Parathyroid adenoma (tissue), 2 donors: ENCODE measurements around the gene RHOF.

Experiments used
- H2AFZ ChIP-seq: fragments of 300-600 bp; sonication (generic); one replicate; pipeline ENCODE4 v1.7.0; 2017; ENCODE audit warnings: antibody characterized with exemption, mild to moderate bottlenecking
- H3K27ac ChIP-seq: fragments of 300-600 bp; sonication (generic); one replicate; pipeline ENCODE4 v1.7.0; 2017
- H3K27me3 ChIP-seq: fragments of 300-600 bp; sonication (generic); one replicate; pipeline ENCODE4 v1.7.0; 2017; ENCODE audit warnings: low read length; ENCODE audit not compliant: control insufficient read depth, insufficient read depth
- H3K36me3 ChIP-seq: fragments of 300-600 bp; sonication (generic); one replicate; pipeline ENCODE4 v1.7.0; 2017; ENCODE audit warnings: low read length; ENCODE audit not compliant: control insufficient read depth, insufficient read depth
- H3K4me1 ChIP-seq: fragments of 300-600 bp; sonication (generic); one replicate; pipeline ENCODE4 v1.7.0; 2017; ENCODE audit warnings: control low read depth
- H3K4me2 ChIP-seq: fragments of 300-600 bp; sonication (generic); one replicate; pipeline ENCODE4 v1.7.0; 2017; ENCODE audit warnings: low read length
- H3K4me3 ChIP-seq: fragments of 300-600 bp; sonication (generic); one replicate; pipeline ENCODE4 v1.7.0; 2017; ENCODE audit warnings: low read depth, low read length
- H3K79me2 ChIP-seq: fragments of 300-600 bp; sonication (generic); one replicate; pipeline ENCODE4 v1.7.0; 2017; ENCODE audit warnings: control low read depth
- H3K9ac ChIP-seq: fragments of 300-600 bp; sonication (generic); one replicate; pipeline ENCODE4 v1.7.0; 2017; ENCODE audit warnings: mild to moderate bottlenecking
- H3K9me3 ChIP-seq: fragments of 300-600 bp; sonication (generic); one replicate; pipeline ENCODE4 v1.7.0; 2017; ENCODE audit warnings: low read length; ENCODE audit not compliant: control insufficient read depth
- CTCF ChIP-seq: fragments of 300-600 bp; sonication (generic); IDR thresholded peaks from one replicate; pipeline ENCODE4 v1.7.0; 2017; ENCODE audit warnings: antibody characterized with exemption, mild to moderate bottlenecking
- donor health status: primary hyperparathyroidism.

The RHOF gene

GRCh38 chr12:121822393-121823100 is 29.1 kb upstream of the RHOF start:
- Histone ChIP-seq H3K27ac (no peak overlapping the region), H3K4me2 (no peak overlapping the region), H3K4me1 (no peaks in the 10 kb centered on the region), H3K9ac (no peak overlapping the region), H3K9me3 (no peaks in the 10 kb centered on the region), H3K4me3 (no peak overlapping the region), H2AFZ (no peak overlapping the region), H3K79me2 (peaks cover 17% of the 10 kb centered on the region), H3K36me3 (no peaks in the 10 kb centered on the region), H3K27me3 (no peaks in the 10 kb centered on the region)
- TF ChIP-seq CTCF = no peak

GRCh38 chr12:121820056-121820455 is 26.6 kb upstream of the RHOF start:
- Histone ChIP-seq H2AFZ (no peak overlapping the region), H3K27ac (no peak overlapping the region), H3K27me3 (no peaks in the 10 kb centered on the region), H3K9me3 (no peaks in the 10 kb centered on the region), H3K79me2 (peaks cover 27% of the 10 kb centered on the region), H3K36me3 (no peaks in the 10 kb centered on the region), H3K4me2 (no peak overlapping the region), H3K4me3 (no peak overlapping the region), H3K9ac (no peak overlapping the region), H3K4me1 (no peaks in the 10 kb centered on the region)
- TF ChIP-seq CTCF = no peak

- H3K27me3 ChIP-seq = no peaks in the 10 kb centered on the region
- no peaks in the 10 kb centered on the region for H3K4me1 ChIP-seq
- H3K9me3 ChIP-seq = no peaks in the 10 kb centered on the region
- no peak overlapping the region for H2AFZ ChIP-seq
- H3K4me3 ChIP-seq = no peak overlapping the region
- H3K27ac ChIP-seq = no peak overlapping the region
- no peak overlapping the region for H3K4me2 ChIP-seq
- H3K36me3 ChIP-seq = no peaks in the 10 kb centered on the region
- H3K79me2 ChIP-seq = peaks cover 30% of the 10 kb centered on the region
- TF ChIP-seq CTCF = no peak
- no peak overlapping the region for H3K9ac ChIP-seq
Observed at GRCh38 chr12:121819212-121819949, 25.9 kb upstream of the RHOF start.

- Histone ChIP-seq H3K79me2 (peaks cover 43% of the 10 kb centered on the region), H3K27ac (no peak overlapping the region), H3K27me3 (no peaks in the 10 kb centered on the region), H3K4me3 (no peak overlapping the region), H3K9ac (no peak overlapping the region), H3K9me3 (no peaks in the 10 kb centered on the region), H3K36me3 (no peaks in the 10 kb centered on the region), H2AFZ (no peak overlapping the region), H3K4me2 (no peak overlapping the region), H3K4me1 (no peaks in the 10 kb centered on the region)
- no peak for TF ChIP-seq CTCF
Observed at GRCh38 chr12:121817648-121818043, 24.2 kb upstream of the RHOF start.
